Endothelial cell of umbilical vein (primary cell): ENCODE data around the gene PTCH1.

Experiments
- CTCF ChIP-seq, 2 donors: IDR thresholded peaks; 1 replicate in 1 of 2; 2 replicates in 1 of 2; pipeline ENCODE4 v1.5.1; 2011; ENCODE audit warnings: low read length in 2 of 2, mild to moderate bottlenecking in 2 of 2, moderate library complexity in 2 of 2, control low read depth in 1 of 2, inconsistent platforms in 1 of 2, low read depth in 1 of 2; ENCODE audit not compliant: insufficient read depth in 1 of 2; ENCODE audit errors: extremely low read depth in 1 of 2
- EZH2 ChIP-seq: IDR thresholded peaks from 2 replicates; pipeline ENCODE4 v1.6.1; 2012; ENCODE audit warnings: borderline replicate concordance, low read depth, mild to moderate bottlenecking, moderate library complexity, low read length, inconsistent platforms; ENCODE audit not compliant: severe bottlenecking
- GATA2 ChIP-seq: IDR thresholded peaks from 2 replicates; pipeline ENCODE4 v1.7.0; 2011; ENCODE audit warnings: low read depth, mild to moderate bottlenecking, moderate library complexity, mixed read lengths, low read length; ENCODE audit not compliant: insufficient read length, insufficient read depth
- MAX ChIP-seq: IDR thresholded peaks from 2 replicates; pipeline ENCODE4 v1.6.1; 2011; ENCODE audit not compliant: insufficient read depth, insufficient read length
- MYC ChIP-seq: IDR thresholded peaks from one replicate; pipeline ENCODE4 v1.6.1; 2011; ENCODE audit warnings: mild to moderate bottlenecking, low read depth, low read length
- POLR2A ChIP-seq: IDR thresholded peaks from 2 replicates; pipeline ENCODE4 v1.6.1; 2012; ENCODE audit warnings: low read depth, mild to moderate bottlenecking, control low read depth, low read length
- POLR2AphosphoS5 ChIP-seq: IDR thresholded peaks from 2 replicates; pipeline ENCODE4 v1.6.1; 2012; ENCODE audit warnings: low read depth, mild to moderate bottlenecking, control low read depth, low read length, moderate library complexity; ENCODE audit not compliant: insufficient read depth

GRCh38 chr9:95459178-95459577, 57.6 kb downstream of the PTCH1 start:
- TF ChIP-seq CTCF (IDR thresholded peaks at IDR 0.05; ENCODE audit: extremely low read depth in 1 of 2, insufficient read depth in 1 of 2, low read depth in 1 of 2, low read length in 2 of 2) = no peak
- no peak for TF ChIP-seq POLR2AphosphoS5
- TF ChIP-seq POLR2A = no peak
- TF ChIP-seq MAX = no peak
- no peak for TF ChIP-seq EZH2
- TF ChIP-seq MYC = no peak
- TF ChIP-seq GATA2 = no peak
